Measurements from ENCODE around the gene HBE1.

DNA sequence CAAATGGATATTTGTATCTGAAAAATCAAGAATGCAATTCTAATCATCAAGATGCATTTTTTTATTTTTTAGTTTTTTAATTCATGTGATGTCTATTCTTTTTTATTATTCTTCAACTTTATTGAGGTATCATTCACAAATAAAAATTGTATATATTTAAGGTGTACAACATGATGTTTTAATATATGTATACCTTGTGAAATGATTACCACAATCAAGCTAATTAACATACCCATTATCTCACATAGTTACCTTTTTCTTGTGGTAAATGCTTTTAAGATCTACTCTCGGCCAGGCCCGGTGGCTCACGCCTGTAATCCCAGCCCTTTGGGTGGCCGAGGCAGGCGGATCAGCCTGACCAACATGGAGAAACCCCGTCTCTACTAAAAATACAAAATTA is 46.6 kb downstream of the HBE1 start:
- no peak for TF ChIP-seq POLR2AphosphoS5 (IDR thresholded peaks at IDR 0.05)
- no peak for TF ChIP-seq EP300 (IDR thresholded peaks at IDR 0.05)
- TF ChIP-seq POLR2A (IDR thresholded peaks at IDR 0.05; ENCODE audit: low read depth) = no peak
- TF ChIP-seq, protein P1, sequence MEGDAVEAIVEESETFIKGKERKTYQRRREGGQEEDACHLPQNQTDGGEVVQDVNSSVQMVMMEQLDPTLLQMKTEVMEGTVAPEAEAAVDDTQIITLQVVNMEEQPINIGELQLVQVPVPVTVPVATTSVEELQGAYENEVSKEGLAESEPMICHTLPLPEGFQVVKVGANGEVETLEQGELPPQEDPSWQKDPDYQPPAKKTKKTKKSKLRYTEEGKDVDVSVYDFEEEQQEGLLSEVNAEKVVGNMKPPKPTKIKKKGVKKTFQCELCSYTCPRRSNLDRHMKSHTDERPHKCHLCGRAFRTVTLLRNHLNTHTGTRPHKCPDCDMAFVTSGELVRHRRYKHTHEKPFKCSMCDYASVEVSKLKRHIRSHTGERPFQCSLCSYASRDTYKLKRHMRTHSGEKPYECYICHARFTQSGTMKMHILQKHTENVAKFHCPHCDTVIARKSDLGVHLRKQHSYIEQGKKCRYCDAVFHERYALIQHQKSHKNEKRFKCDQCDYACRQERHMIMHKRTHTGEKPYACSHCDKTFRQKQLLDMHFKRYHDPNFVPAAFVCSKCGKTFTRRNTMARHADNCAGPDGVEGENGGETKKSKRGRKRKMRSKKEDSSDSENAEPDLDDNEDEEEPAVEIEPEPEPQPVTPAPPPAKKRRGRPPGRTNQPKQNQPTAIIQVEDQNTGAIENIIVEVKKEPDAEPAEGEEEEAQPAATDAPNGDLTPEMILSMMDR (IDR thresholded peaks at IDR 0.05) = no peak
